GM18907 (cell line): Measurements from ENCODE around the gene PIP4K2A.

Experiments used
- ATAC-seq: cut with Tn5 transposase; IDR thresholded peaks from one replicate; pipeline ENCODE4 v1.9.1; 2021; ENCODE audit warnings: mild to moderate bottlenecking, moderate library complexity; ENCODE audit not compliant: unreplicated experiment

Gene PIP4K2A

GRCh38 chr10:22643775-22644174 is 70.6 kb downstream of the PIP4K2A start:
- no peak for ATAC-seq

DNA sequence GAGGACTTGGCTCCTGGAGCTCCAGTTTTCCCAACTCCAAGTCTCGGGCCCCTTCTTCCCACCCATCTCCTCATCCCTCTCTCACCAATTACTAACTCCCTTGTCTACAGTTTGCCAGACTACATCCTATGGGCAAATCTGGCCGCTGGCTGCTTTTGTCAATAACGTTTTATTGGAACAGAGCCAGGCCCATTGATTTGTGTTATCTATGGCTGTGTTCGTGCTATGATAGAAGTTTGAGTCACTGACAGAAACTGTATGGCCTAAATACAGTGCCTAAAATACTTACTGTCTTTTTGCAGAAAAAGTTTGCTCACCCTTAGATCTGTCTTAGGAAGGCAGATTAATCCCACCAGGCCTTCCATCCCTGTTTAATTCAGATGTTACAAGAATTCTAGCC is 71.3 kb downstream of the PIP4K2A start:
- ATAC-seq, result no peak

DNA sequence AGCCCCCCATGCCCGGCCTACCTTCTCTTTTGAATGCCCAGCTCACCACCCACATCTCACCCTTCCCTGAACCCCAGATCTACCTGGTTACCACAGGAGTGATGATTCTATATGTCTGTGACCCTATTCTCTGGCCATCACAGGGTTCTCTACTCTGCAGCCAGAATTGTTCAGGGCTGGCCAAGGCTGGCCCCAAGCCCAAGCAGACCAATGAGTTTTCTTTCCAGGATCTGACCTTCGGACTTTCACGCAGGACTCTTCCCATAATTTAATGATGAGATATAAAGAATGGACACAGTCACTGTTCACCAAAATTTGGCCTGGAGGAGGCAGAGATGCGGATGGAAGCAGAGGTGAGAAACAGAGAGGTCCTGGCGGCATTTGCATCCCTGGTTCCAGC is 72.6 kb downstream of the PIP4K2A start:
- ATAC-seq, result no peak

- ATAC-seq, result no peak
Measured at GRCh38 chr10:22640359-22640758, 74.0 kb downstream of the PIP4K2A start.

DNA sequence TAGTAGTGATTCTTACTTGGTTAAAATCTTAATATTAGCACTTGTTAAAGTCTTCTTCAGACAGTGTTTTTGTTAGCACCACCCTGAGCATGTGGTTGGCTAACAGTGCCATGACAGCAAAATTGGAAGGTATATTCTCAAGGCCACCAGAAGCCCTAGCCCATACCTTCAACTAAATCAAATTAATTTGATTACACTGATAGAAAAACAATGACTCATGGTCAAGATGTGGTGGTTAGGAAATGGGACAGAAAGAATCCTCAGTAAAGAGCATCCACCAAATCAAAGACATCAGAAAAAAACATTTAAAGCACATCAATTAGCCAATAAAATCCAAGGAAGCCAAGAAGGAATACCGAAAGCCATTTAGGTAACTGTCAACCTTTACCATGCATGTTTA is 75.5 kb downstream of the PIP4K2A start:
- no peak for ATAC-seq

- no peak for ATAC-seq
Measured at GRCh38 chr10:22637491-22637890, 76.9 kb downstream of the PIP4K2A start.

DNA sequence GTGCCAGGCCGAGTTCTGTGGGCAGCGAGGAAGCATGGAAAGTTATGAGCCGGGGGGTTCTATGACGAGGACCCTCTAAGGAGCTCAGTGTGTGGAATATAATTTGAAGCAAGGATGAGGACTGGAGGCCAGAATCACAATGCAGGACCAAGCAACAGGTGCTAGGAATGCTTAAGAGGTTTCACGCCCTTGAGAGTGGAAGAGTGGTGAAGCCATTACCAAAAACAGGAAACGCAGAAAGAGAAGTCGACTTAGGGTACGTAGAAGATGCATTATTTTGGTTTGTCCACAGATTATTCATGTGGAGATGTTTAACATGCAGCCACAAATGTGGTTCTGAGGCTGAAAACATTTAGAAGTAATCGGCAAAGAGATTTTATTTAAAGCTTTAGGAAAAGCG is 78.7 kb downstream of the PIP4K2A start:
- ATAC-seq, result no peak

- ATAC-seq, result no peak
Measured at GRCh38 chr10:22634606-22635459, 79.5 kb downstream of the PIP4K2A start.

- no peak for ATAC-seq
Measured at GRCh38 chr10:22634093-22634492, 80.3 kb downstream of the PIP4K2A start.

DNA sequence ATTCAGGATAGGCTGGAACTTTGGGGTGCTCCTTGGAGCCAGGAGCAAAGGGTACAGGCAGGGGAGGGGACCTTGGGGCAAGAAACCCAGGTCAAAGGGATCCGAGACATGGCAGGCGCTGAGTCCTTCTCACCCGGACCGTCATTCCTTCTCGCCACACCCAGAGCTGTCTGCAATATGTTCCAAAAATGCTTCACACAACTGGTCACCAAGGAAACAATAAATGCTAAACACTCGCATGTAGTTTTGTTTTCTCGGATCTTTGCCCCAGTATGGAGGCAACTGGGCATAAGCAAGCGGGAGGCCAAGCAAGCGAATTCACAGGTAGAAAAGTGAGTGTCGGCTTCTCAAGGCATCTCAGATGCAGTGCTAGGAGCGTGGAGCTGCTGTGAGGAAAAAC is 80.8 kb downstream of the PIP4K2A start:
- ATAC-seq, result no peak

DNA sequence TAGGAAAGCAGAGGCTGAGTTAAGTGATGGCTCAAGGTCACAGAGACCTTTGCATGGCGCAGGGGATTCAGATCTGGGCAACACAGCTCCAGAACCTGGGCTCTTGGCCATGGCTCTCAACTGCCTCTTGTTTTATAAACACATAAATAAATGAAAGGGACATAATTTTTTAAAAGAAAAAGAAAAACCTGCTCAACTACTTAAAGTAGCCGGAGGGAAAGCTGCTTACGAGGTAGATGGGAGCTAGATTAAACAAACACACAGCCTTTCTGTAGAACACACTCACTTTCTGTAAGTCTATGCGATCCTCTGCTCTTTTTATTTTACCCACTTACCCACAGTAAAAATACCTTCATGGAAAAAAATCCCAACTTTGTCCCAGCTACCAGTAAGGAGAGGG is 81.3 kb downstream of the PIP4K2A start:
- no peak for ATAC-seq

GRCh38 chr10:22631646-22632278 is 82.6 kb downstream of the PIP4K2A start:
- no peak for ATAC-seq

GRCh38 chr10:22631185-22631584 is 83.2 kb downstream of the PIP4K2A start:
- no peak for ATAC-seq

GRCh38 chr10:22630234-22631174 is 83.9 kb downstream of the PIP4K2A start:
- peak; percentile 86 for ATAC-seq

GRCh38 chr10:22629852-22630233 is 84.5 kb downstream of the PIP4K2A start:
- ATAC-seq, result peak; percentile 38

GRCh38 chr10:22629126-22629525 is 85.3 kb downstream of the PIP4K2A start:
- no peak for ATAC-seq

GRCh38 chr10:22628309-22628708 is 86.1 kb downstream of the PIP4K2A start:
- ATAC-seq, result no peak

- no peak for ATAC-seq
Measured at GRCh38 chr10:22626784-22627183, 87.6 kb downstream of the PIP4K2A start.

- ATAC-seq, result no peak
Measured at GRCh38 chr10:22625516-22626290, 88.7 kb downstream of the PIP4K2A start.

- ATAC-seq, result no peak
Measured at GRCh38 chr10:22624287-22624738, 90.1 kb downstream of the PIP4K2A start.
